Lower leg skin (tissue), 3 donors: Measurements from ENCODE around the gene PSMA4.

Experiments
- CTCF ChIP-seq, 3 donors: fragments of 450-650 bp; IDR thresholded peaks; one replicate each; pipeline ENCODE4 v1.5.1; 2016; ENCODE audit warnings: antibody characterized with exemption in 3 of 3, mild to moderate bottlenecking in 3 of 3, moderate library complexity in 2 of 3
- POLR2A ChIP-seq, 2 donors: fragments of 450-650 bp; IDR thresholded peaks; one replicate each; pipeline ENCODE4 v1.6.1; 2016 to 2017; ENCODE audit warnings: antibody characterized with exemption in 2 of 2, mild to moderate bottlenecking in 1 of 2, moderate library complexity in 1 of 2

DNA sequence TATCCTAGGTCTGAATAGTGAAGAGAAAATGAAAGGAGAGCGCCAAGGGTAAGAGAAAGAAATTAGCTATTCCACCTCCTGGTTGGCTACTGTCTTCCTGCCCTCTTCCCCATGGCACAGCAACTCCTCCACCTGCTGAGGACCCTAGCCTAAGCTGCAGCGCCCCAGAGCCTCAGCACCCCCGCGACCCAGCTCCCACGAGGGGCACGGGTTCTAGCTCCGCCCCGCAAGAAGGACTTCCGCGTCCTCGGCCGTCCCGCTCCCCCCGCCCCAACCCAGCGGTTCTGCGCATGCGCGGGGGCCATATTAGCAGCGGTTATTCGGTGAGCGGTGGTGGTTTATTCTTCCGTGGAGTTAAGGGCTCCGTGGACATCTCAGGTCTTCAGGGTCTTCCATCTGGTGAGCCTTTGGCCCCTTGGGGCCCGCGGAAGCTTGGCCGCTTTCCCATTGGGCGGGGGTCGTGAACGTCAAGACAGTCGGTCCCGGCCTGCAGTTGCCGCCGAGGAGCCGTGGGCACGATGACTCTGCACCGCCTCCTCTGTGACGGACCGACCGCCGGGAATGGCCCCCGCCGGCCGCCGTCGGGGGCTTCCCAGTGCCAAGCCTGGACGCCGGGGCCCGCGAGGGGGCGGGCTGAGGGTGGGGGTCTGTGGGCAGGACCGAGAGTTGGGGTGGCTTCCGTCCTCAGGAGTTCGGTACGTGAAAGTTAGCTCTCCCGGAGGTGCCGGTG lies at the start of gene PSMA4:
- TF ChIP-seq CTCF (IDR thresholded peaks at IDR 0.05) = no peak
- TF ChIP-seq POLR2A (IDR thresholded peaks at IDR 0.05) = peak in 1 of 2 donors; percentile 75
